Fibroblast of skin of back (primary cell): ENCODE results near the gene PARK7. TPM values are rescaled to one million over a fixed set of nuclear protein-coding genes. Genes with fewer than 3 reads are reported as not detected.
"Not testable (repeated sequence)": the region's sequence is repeated elsewhere in the genome, so short reads cannot be mapped to it uniquely, and the experiment has no call there.

Experiments used
- DNase-seq: peaks from one replicate; pipeline ENCODE4 v3.0.0-alpha.2; 2013
- polyA plus RNA-seq, 2 experiments: library from polyadenylated mRNA; unstranded; fragments of 120-200 nt; gene quantifications; one replicate each; pipeline ENCODE4 v1.2.1, GENCODE V29; 2013; ENCODE audit not compliant: insufficient read length in 2 of 2

The PARK7 gene
- 381 TPM for polyA plus RNA-seq (2013, experiment 1 of 2; ENCODE audit: insufficient read length)
- 314 TPM for polyA plus RNA-seq (2013, experiment 2 of 2; ENCODE audit: insufficient read length)

- peak; percentile 99 for DNase-seq
Observed at GRCh38 chr1:7961216-7962013, at the start of gene PARK7. Gene PARK7 (plus strand): TSS chr1:7961711. CDS start chr1:7962786, 1,075 bp downstream.

DNA sequence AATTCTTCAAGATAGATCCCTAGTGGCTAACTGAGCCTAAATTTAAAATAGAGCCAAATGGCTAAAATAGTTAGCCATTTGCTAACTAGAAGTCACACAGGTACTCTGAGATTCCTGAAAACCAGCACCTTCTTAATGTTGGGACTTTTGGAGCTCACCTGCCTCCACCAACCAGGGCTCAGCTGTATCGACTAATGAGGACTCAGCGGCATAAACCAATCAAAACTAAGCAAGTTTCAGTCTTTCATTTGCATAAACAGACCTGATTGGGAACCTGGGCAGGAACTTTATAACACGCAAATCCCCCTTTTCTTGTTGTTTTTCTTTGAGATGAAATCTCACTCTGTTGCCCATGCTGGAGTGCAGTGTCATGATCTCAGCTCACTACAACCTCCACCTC lies 49.4 kb upstream of the PARK7 start:
- no peak for DNase-seq

DNA sequence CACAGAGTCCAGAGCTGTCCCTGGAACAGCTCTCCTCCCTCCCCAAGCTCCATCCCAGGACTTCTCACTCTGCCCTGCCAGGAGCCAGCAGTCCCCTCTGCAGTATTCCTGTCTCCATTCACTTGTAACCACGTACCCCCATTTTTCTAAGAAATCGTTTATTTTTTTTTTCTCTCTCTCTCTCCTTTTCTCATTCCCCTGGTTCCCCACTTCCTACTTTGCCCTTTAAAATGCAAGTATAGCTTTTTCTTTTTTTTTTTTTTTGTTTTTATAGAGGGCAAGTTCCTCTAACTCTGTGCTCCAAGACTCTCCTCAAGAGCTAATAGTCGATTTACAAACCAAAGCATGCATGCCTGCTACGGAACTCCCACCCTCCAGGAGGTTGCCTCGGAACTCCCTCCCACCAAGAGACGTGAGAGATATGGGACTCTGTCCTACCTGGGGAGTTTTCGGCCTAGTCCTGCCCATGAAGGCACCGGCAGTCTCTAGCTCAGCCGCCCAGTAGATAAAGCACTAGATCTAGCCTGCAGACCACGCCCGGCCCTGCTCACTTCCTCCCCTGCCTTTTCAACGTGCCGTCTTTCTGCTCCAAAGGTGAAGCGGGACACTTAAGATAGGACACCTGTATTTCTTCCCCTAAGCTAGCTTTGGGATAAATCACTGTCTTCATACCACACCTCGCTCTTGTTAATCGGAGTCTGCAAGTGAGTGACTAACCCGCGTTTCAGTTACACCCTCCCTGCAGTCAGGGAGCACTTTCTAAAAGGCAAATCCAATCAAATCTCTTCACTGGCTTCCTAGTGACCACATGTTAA lies 48.6 kb upstream of the PARK7 start:
- DNase-seq: no peak

DNA sequence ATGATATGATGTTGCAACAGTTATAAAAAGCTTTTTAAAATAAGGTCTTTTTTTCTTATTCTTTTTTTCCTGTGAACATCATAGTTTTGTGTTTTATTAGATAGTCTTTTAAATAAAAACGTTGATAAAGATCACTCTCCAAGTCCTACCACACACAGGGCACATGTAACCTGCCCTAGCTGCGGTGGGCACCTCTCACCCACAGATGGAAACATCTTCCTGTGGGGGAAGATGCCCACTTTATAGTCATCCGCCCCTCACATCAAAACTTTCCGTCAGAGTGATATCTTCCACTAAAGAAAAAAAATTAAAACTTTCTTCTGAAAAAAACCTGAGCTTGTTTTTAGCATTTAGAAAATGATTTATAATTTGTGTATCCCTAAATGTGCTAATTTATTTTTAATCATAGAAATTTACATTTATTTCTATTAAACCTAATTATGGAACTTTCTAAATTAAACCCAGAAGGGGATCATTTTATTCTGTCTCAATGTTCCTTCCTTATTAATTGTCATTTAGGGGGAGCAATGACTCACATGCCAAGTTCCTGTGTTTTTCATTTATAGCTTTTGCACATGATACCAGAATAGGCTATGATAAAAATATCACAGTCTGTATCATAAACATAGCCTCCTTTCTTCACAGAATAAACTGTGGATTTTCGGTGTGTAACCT lies 45.5 kb upstream of the PARK7 start:
- no peak for DNase-seq

GRCh38 chr1:7916501-7916830 lies 45.0 kb upstream of the PARK7 start:
- no peak for DNase-seq

DNA sequence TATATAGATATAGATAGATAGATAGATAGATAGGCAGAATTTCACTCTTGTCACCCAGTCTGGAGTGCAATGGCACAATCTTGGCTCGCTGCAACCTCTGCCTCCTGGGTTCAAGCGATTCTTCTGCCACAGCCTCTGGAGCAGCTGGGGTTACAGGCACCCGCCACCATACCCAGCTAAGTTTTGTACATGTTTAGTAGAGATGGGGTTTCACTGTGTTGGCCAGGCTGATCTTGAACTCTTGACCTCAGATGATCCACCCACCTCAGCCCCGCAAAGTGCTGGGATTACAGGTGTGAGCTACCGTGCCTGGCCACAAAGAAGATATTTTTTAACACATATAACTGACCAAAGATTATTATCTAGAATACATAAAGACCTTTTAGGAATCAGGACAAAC lies 43.5 kb upstream of the PARK7 start:
- DNase-seq: not testable (repeated sequence)

DNA sequence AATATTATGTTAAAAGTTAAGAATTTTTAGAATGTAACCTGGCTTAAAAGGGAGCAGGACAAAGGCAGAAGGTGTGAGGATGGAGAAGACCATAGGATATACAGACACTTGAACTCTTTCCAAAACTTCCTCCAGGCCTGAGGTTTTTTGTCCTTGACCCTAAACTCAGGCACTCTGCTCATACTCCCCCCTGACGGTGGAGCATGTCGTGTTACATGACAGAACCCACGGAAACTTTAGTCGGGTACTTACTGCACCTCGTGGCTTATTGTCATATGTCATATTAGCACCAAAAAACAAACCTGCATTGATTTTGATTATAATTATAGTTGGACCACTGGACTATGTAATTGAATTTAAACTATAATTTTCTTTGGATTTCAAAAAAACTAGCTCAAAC lies 41.6 kb upstream of the PARK7 start:
- no peak for DNase-seq

DNA sequence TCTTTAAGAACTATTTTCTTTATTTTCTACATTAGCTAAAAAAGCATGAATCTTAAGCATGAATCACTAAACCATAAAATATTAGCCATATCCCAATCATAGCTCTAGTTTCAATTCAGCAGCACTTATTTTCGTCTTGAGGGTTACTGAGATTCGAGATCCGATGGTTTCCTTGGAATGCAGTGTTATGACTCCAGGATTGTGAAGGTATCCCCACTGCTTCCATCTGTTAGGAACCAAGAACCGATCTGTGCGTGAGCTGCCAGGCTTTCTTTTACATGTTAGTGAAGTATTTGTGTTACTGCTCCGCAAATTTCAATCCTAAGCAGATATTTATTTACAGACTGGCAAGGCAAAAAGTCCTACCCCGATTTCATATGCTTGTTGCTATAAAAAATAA lies 39.7 kb upstream of the PARK7 start:
- DNase-seq: peak; percentile 70

DNA sequence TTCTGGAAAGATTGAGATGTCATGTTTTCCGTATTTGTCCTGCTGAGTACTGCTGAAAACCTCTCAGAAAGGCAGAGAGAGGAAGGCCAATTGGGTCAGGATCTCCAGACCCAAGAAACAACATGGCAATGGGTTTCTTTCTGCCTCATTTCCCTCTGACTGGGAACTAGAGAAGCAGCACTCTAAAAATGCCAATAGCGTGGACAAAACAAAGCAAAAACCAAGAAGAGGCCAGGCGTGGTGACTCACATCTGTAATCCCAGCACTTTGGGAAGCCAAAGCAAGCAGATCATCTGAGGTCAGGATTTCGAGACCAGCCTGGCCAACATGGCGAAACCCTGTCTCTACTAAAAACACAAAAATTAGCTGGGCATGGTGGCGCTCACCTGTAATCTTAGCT lies 39.2 kb upstream of the PARK7 start:
- DNase-seq: peak; percentile 79

DNA sequence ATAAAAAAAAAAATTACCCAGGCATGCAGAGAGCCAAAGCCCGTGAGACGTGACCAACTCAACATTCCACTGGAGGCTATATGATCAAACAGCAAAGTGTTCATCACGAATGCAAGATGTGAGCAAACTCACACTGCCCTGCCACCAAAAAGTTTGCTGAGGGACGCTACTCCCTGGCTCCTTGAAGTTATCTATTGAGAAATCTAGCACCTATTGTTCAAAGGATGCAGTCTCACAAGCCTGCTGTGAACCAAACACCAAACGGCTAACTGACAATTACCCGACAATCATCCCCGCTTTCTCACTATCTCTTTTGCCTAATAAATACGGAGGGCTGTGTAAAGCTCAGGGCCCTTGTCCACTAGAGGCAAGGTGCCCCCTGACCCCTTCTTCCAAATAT lies 34.5 kb upstream of the PARK7 start:
- DNase-seq: not testable (repeated sequence)

DNA sequence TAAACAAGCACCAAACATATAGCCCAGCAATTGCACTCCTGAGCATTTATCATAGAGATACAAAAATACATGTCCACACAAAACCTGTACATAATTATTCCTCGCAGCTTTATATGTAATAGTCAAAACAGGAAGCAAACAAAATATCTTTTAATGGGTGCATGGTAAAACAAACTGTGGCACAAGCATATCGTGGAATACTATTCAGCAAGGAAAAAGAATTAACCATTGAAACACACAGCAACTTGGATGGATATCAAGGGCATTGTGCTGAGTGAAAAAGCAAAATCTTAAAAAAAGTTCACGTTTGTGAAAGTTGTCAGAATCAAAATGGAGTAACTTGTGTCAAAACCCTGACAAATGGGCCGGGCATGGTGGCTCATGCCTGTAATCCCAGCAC lies 33.3 kb upstream of the PARK7 start:
- no peak for DNase-seq

GRCh38 chr1:7929637-7930036 lies 31.9 kb upstream of the PARK7 start:
- no peak for DNase-seq

DNA sequence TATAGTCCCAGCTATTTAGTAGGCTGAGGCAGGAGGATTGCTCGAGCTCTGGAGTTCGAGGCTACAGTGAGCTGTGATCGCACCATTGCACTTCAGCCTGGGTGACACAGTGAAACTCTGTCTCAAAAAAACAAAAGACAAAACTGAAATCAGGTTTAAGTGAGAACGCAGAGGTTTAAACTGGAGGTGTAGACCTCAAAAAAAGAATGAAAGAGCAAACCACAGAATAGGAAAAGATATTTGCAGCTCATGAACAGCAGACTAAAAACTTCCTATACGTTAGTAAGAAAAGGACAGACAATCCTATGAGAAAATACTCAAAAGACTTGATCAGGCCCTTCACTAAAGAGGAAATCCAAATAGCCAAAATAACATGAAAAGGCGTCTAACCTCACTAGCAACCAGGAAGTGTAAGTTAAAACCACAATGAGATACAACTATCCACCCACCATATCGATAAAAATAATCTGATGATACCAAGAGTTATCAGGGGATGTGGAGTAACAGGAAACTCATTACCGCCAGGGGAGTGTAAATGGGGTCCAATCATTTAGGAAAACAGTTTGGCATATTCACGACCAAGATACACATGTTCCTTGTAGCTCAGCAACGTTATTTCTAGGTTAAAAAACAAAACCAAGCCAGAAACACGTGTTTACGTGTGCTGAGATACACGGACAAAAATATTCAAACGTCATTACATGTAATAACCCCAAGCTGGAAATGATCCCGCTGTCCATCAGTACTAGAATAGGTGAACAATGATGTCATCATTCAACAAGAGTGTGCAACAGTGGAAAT lies 30.7 kb upstream of the PARK7 start:
- no peak for DNase-seq

DNA sequence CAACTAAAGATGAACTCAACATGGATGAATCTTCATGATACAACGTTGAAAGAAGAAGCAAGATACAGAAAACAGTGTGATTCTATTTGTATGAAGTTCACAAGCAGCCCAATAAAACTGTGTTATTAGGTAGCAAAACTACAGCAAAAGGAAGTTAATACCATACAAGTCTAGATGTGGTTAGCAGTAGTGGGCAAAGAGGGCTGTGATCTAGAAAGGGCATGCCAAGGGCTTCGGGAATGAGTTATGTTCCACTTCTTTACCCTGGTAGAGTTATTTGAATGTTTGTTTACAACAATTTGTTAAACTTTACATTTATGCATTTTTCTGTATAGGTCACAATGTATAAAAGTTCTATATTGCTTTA lies 30.1 kb upstream of the PARK7 start:
- no peak for DNase-seq

GRCh38 chr1:7932524-7933138 lies 28.9 kb upstream of the PARK7 start:
- no peak for DNase-seq

GRCh38 chr1:7938070-7938469 lies 23.4 kb upstream of the PARK7 start:
- no peak for DNase-seq

DNA sequence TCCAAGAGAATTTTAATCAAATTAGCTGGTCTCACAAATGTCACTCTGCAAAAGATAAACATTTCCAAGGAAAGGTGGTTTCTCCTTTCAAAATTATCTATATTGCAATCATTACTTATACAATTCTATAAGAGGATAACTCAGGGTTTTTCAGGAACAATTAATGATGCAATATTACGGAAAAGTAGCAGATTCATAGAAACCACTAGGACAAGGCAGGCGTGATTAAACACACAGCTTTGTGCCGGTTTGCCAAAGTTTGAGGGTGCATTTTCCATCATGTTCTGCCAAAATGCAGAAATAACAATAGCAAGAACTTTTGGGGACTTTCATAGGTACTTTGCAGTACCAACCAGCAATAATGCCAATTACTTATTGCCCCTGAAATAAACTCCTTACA lies 21.5 kb upstream of the PARK7 start:
- DNase-seq: no peak

DNA sequence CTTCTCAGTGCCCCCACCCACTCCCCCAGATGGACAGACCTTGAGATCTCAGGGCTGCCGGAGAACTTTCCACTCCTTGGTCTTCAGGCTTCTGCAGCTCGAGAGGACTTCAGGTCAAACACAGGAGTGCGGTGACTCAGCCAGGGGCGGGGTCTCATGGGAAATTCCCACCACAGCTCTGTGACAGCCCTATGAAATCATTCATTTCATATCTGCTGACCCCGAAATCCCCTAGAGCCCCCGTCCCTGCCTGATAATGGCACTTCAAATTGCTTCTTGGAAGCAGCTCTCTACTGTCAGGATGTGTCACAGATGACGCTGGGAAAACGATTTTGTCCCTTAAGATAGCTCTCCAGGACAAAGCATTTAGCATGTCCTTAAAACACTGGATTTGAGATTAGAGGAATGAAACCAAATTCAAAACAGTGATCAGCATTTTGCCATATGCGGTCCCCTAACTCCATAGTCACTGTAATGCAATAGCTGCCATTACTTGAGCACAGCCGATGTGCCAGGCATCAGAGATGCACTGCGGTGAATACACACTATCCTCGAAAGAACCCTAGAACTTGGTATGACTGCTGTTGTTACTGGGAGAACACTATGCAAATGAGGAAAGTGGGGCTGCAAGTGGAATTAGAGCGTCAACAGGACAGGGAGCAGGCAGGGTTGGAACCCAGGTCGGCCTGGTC lies 20.6 kb upstream of the PARK7 start, which contains the start of gene TNFRSF9:
TNFRSF9 (minus strand) TSS at position 95 of the 692 bp plus-strand sequence. CDS start 845 bp downstream, outside the sequence.
- peak; percentile 20 for DNase-seq

DNA sequence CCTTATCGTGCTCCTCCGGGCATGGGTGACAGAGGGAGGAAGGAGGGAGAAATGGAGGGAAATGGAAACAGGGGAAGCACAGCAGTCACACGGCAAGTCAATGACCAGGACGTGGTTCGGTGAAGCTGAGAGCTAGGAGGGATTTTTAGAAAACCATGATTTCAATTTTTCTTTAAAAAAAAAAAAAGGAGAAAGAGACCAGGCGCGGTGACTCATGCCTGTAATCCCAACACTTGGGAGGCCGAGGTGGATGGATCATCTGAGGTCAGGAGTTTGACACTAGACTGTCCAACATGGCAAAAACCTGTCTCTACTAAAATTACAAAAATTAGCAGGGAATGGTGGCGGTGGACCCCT lies 20.1 kb upstream of the PARK7 start:
- DNase-seq: peak; percentile 19

DNA sequence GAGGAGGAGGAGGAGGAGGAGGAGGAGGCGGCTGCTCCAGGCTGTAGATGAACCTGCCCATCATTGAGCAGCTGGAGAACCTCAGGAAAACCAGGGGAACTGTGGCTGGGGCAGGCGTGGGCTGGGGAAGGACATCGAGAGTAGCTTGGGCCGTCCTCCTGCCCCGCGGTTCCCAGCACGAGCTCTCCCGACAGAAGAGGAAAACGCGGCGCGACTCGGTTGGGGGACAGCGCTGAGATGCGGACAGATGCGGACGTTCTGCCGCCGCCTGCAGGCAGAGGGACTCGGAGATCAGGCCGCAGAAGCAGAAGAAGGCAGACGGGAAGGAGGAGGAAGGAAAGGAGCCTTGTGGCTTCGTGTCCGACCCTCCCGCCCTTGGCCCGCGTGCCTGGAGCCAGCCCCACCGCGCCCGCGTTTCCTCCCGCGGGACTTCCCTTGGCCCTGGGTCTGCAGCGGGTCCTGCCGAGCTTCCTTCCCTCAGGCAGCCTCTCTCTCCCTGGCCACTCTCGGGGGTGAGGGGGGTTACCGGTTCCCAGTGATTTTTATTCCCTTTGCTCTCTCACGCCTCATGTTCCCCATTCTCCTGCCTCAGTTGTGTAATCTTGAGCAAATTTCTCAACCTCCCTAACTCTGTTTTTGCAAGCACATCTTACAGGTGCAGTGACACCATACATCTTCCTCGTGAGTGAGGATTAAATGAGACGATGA lies 19.1 kb upstream of the PARK7 start:
- DNase-seq: peak; percentile 65

GRCh38 chr1:7943251-7943650 lies 18.3 kb upstream of the PARK7 start:
- no peak for DNase-seq
